ENCODE results near the gene UBE2D1. TPM values are rescaled to one million over a fixed set of nuclear protein-coding genes. Genes with fewer than 3 reads are reported as not detected.

The UBE2D1 gene
- total and polyA plus RNA-seq, 2 of the 4 experiments (the other 2 are of a cell fraction): 9.1 to 9.7 TPM

DNA sequence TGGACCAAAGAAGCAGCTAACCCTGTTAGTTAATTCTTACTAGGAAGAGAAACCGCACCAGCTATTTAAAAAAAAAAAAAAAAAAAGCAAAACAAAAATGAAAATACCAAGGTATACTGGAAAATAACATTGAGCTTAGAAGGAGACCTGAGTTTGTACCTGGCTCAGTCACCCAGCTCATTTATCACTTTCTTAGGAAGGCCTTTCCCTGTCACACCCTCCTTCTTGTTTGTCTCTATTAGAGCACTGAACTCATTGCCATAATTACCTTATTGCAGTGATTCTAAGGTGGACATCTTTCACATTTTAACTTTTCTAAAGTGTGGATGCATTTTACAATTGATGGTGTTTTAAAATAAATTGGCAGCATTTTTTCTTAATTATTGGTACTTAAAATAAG, 24.1 kb downstream of the UBE2D1 start:
- no peak overlapping the region for H2BK15ac ChIP-seq (ENCODE audit: low read depth, low read length)
- H3K27me3 ChIP-seq (ENCODE audit: control insufficient read depth, insufficient read depth, low read length): no peaks in the 10 kb centered on the region
- 0 out of 2 replicates have a peak, but pooled peaks cover 1% of the 10 kb centered on the region for H3K4me1 ChIP-seq (ENCODE audit: control insufficient read depth, insufficient read depth, low read length)
- no peak overlapping the region for H2AK9ac ChIP-seq (replicated peaks; ENCODE audit: low read depth, low read length, poor library complexity)
- H3K9ac ChIP-seq (ENCODE audit: low read depth, low read length): no peak overlapping the region
- no peak overlapping the region for H3K23ac ChIP-seq (ENCODE audit: low read depth, low read length)
- TF ChIP-seq RAD21 (IDR thresholded peaks at IDR 0.05; ENCODE audit: low read length) (no peak), RFX5 (IDR thresholded peaks at IDR 0.05; ENCODE audit: low read depth, low read length) (no peak), MAZ (IDR thresholded peaks at IDR 0.05; ENCODE audit: borderline replicate concordance, low read depth, low read length) (no peak), CHD1 (IDR thresholded peaks at IDR 0.05; ENCODE audit: low read depth, low read length) (no peak), FOS (IDR thresholded peaks at IDR 0.05; ENCODE audit: low read depth, low read length) (no peak), CTCF (conservative IDR thresholded peaks at IDR 0.05; ENCODE audit: low read depth, low read length) (no peak), MAFK (IDR thresholded peaks at IDR 0.05; ENCODE audit: low read depth, low read length) (no peak), CEBPB (IDR thresholded peaks at IDR 0.05; ENCODE audit: low read depth, low read length) (no peak), POLR2A (IDR thresholded peaks at IDR 0.05; ENCODE audit: low read depth, low read length) (no peak), SMC3 (IDR thresholded peaks at IDR 0.05; ENCODE audit: low read depth, low read length) (no peak), NFE2L2 (IDR thresholded peaks at IDR 0.05; ENCODE audit: low read depth, low read length) (no peak), MXI1 (IDR thresholded peaks at IDR 0.05; ENCODE audit: borderline replicate concordance, low read depth, low read length) (no peak)
- TF ChIP-seq, protein P1, sequence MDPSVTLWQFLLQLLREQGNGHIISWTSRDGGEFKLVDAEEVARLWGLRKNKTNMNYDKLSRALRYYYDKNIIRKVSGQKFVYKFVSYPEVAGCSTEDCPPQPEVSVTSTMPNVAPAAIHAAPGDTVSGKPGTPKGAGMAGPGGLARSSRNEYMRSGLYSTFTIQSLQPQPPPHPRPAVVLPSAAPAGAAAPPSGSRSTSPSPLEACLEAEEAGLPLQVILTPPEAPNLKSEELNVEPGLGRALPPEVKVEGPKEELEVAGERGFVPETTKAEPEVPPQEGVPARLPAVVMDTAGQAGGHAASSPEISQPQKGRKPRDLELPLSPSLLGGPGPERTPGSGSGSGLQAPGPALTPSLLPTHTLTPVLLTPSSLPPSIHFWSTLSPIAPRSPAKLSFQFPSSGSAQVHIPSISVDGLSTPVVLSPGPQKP (IDR thresholded peaks at IDR 0.05; ENCODE audit: borderline replicate concordance, low read depth, low read length): no peak
- H3K18ac ChIP-seq (ENCODE audit: low read depth, low read length): no peak overlapping the region
- H2BK5ac ChIP-seq (ENCODE audit: low read depth, low read length, poor library complexity, severe bottlenecking): no peak overlapping the region
- no peak overlapping the region for H4K91ac ChIP-seq (ENCODE audit: insufficient read depth, low read depth, low read length)
- H3K56ac ChIP-seq (ENCODE audit: extremely low read depth, insufficient read depth, low read length): no peak overlapping the region
- BruUV-seq (replicated peaks): no TSS peak
- POLR2A ChIA-PET (ENCODE audit: unreplicated experiment): no interaction called here
- H2BK20ac ChIP-seq (ENCODE audit: low read depth, low read length): no peak overlapping the region
- intact Hi-C loops (cut with micrococcal nuclease) (no loop called here), in situ Hi-C loops (cut with MboI; ENCODE audit: low sequenced_read_pairs) (no loop called here), dilution Hi-C loops (cut with HindIII; ENCODE audit: low sequenced_read_pairs, unreplicated experiment) (no loop called here)
- no peaks in the 10 kb centered on the region for H3K9me3 ChIP-seq (ENCODE audit: control insufficient read depth, insufficient read depth, low read length)
- H4K5ac ChIP-seq (ENCODE audit: low read depth, low read length): no peak overlapping the region
- no peak overlapping the region for H3K4me3 ChIP-seq (ENCODE audit: insufficient read depth, low read depth, low read length)
- no peak overlapping the region for H3K14ac ChIP-seq (replicated peaks; ENCODE audit: low read depth, low read length)
- no peak overlapping the region for H3K27ac ChIP-seq (ENCODE audit: insufficient read depth, low read length)
- no peak overlapping the region for H3K4ac ChIP-seq (ENCODE audit: low read depth, low read length)
- H2AFZ ChIP-seq (replicated peaks; ENCODE audit: low read length, poor library complexity): no peak overlapping the region
- no peak overlapping the region for H4K8ac ChIP-seq (ENCODE audit: low read depth in 2 of 2, low read length in 2 of 2)
- no peak overlapping the region for H2BK120ac ChIP-seq (ENCODE audit: low read depth, low read length)
- no peak overlapping the region for H2AK5ac ChIP-seq (ENCODE audit: low read depth, low read length)
- CTCF ChIA-PET: no interaction called here
- ATAC-seq (ENCODE audit: low read depth) (no peak), DNase-seq (no peak)
- WGBS, 2 experiments (ENCODE audit: extremely low coverage in 2 of 2, insufficient read length in 1 of 2): no CpG with 5 or more reads among the region's 1 CpG
- H3K79me1 ChIP-seq (ENCODE audit: low read depth in 1 of 2, low read length in 2 of 2): peaks cover 4 to 17% of the 10 kb centered on the region in 2 experiments; a peak in 3 of 4 replicates
- H3K4me2 ChIP-seq (ENCODE audit: low read depth, low read length): no peak overlapping the region
- H4K20me1 ChIP-seq (ENCODE audit: insufficient read depth, low read length): peaks cover 4% of the 10 kb centered on the region; the same call in 1 of the 2 replicates
- H3K36me3 ChIP-seq (ENCODE audit: control insufficient read depth, insufficient read depth, low read length): no peaks in the 10 kb centered on the region
- H3K9me1 ChIP-seq (ENCODE audit: insufficient read depth, low read length): no peaks in the 10 kb centered on the region
